H1 (cell line): ENCODE results near the gene TADA3.

Experiments
- MAX ChIP-seq: IDR thresholded peaks from 2 replicates; pipeline ENCODE4 v1.6.1; 2012; ENCODE audit warnings: inconsistent platforms
- NRF1 ChIP-seq: IDR thresholded peaks from 2 replicates; pipeline ENCODE4 v1.6.1; 2011; ENCODE audit warnings: mild to moderate bottlenecking, low read depth, low read length, improper control_type of control experiment
- RFX5 ChIP-seq: IDR thresholded peaks from 2 replicates; pipeline ENCODE4 v1.6.1; 2011; ENCODE audit warnings: low read depth, low read length, improper control_type of control experiment, borderline replicate concordance
- SP2 ChIP-seq: IDR thresholded peaks from 2 replicates; pipeline ENCODE4 v1.6.1; 2012; ENCODE audit warnings: mild to moderate bottlenecking, low read length, inconsistent platforms
- TF ChIP-seq, protein P1 (sequence below), 3 experiments: IDR thresholded peaks; 1 replicate in 2 of 3; 2 replicates in 1 of 3; pipeline versions ENCODE4 v1.5.1 to v1.6.1; 2011; ENCODE audit warnings: low read length in 3 of 3, mild to moderate bottlenecking in 3 of 3, inconsistent platforms in 2 of 3, low read depth in 1 of 3, moderate library complexity in 1 of 3; ENCODE audit not compliant: insufficient read depth in 1 of 3; ENCODE audit errors: control extremely low read depth in 1 of 3

DNA sequence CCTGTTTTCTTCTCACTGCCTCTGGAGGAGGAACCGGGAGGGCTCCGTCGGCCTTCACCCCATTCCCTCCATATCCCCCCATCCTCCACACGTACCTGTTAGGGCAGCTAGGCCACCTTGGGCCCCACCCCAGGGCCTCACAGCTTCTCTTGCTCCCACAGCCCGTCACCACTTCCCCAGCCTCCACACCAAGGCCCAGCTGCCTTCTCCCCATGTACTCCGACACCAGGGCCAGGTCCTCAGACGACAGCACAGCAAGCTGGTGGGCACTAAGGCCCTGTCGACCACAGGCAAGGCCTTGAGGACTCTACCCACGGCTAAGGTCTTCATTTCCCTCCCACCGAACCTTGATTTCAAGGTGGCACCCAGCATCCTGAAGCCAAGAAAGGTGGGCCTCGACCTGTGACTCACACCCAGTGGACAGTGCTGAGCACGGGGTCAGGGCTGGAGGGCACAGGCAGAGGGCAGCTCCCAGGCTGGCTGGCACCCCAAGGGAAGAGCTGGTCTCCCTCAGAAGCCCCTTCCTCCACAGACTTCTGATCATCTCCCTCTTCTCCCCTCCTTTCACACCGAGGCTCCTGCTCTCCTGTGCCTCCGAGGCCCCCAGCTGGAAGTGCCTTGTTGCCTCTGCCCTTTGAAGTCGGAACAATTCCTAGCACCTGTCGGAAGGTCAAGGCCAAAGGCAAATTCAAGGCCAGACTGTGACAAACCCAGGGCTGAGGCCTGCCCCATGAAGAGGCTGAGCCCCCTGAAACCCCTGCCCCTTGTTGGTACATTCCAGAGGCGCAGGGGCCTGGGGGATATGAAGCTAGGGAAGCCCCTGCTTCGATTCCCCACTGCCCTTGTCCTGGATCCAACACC, 42.5 kb upstream of the TADA3 start:
- no peak for TF ChIP-seq RFX5
- TF ChIP-seq, protein P1, sequence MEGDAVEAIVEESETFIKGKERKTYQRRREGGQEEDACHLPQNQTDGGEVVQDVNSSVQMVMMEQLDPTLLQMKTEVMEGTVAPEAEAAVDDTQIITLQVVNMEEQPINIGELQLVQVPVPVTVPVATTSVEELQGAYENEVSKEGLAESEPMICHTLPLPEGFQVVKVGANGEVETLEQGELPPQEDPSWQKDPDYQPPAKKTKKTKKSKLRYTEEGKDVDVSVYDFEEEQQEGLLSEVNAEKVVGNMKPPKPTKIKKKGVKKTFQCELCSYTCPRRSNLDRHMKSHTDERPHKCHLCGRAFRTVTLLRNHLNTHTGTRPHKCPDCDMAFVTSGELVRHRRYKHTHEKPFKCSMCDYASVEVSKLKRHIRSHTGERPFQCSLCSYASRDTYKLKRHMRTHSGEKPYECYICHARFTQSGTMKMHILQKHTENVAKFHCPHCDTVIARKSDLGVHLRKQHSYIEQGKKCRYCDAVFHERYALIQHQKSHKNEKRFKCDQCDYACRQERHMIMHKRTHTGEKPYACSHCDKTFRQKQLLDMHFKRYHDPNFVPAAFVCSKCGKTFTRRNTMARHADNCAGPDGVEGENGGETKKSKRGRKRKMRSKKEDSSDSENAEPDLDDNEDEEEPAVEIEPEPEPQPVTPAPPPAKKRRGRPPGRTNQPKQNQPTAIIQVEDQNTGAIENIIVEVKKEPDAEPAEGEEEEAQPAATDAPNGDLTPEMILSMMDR (IDR thresholded peaks at IDR 0.05; ENCODE audit: control extremely low read depth in 1 of 3, insufficient read depth in 1 of 3, low read depth in 1 of 3, low read length in 3 of 3), result no peak
- no peak for TF ChIP-seq SP2
- no peak for TF ChIP-seq MAX
- TF ChIP-seq NRF1, result no peak
